ENCODE results near the gene PTPA.
A peak's percentile ranks its signal among the peaks of the same experiment; 100 is the strongest.

The PTPA gene

GRCh38 chr9:129084087-129084486 is 27.1 kb upstream of the PTPA start:
- no peak for DNase-seq

- DNase-seq = no peak
Measured at GRCh38 chr9:129089246-129089645, 22.0 kb upstream of the PTPA start.

GRCh38 chr9:129093602-129094386 is 17.4 kb upstream of the PTPA start:
- no peak for DNase-seq

- DNase-seq = no peak
Measured at GRCh38 chr9:129094387-129095169, 16.6 kb upstream of the PTPA start.

GRCh38 chr9:129095170-129095667 is 16.0 kb upstream of the PTPA start:
- no peak for DNase-seq

- no peak for DNase-seq
Measured at GRCh38 chr9:129095908-129096307, 15.3 kb upstream of the PTPA start.

- no peak for DNase-seq
Measured at GRCh38 chr9:129097671-129098306, 13.4 kb upstream of the PTPA start.

- no peak for DNase-seq
Measured at GRCh38 chr9:129098328-129098727, 12.9 kb upstream of the PTPA start.

- DNase-seq = no peak
Measured at GRCh38 chr9:129100383-129101169, 10.6 kb upstream of the PTPA start.

GRCh38 chr9:129101279-129101678 is 9.9 kb upstream of the PTPA start:
- DNase-seq = no peak

- no peak for DNase-seq
Measured at GRCh38 chr9:129102095-129102525, 9.1 kb upstream of the PTPA start.

- DNase-seq = peak; percentile 32
Measured at GRCh38 chr9:129102791-129103594, 8.2 kb upstream of the PTPA start.

GRCh38 chr9:129103595-129103965 is 7.6 kb upstream of the PTPA start:
- no peak for DNase-seq

GRCh38 chr9:129104051-129104450 is 7.2 kb upstream of the PTPA start:
- DNase-seq = no peak

GRCh38 chr9:129105857-129106694 is 5.1 kb upstream of the PTPA start:
- no peak for DNase-seq

- no peak for DNase-seq
Measured at GRCh38 chr9:129107651-129108050, 3.6 kb upstream of the PTPA start.

- no peak for DNase-seq
Measured at GRCh38 chr9:129108083-129108804, 3.0 kb upstream of the PTPA start.

- DNase-seq = no peak
Measured at GRCh38 chr9:129108805-129109536, 2.2 kb upstream of the PTPA start.

GRCh38 chr9:129109537-129109903 is 1.7 kb upstream of the PTPA start:
- DNase-seq = no peak

Measured in activated CD4-positive, alpha-beta T cell treated with anti-CD3 and anti-CD28 coated beads, Interleukin-10, Interleukin-2, amounts not matched to agents 100 ng/mL and 50 ng/mL, durations not matched to agents 16 hours and 8 hours (primary cell).